ENCODE measurements around the gene SETD3.
A peak's percentile ranks its signal among the peaks of the same experiment; 100 is the strongest.

The SETD3 gene

DNA sequence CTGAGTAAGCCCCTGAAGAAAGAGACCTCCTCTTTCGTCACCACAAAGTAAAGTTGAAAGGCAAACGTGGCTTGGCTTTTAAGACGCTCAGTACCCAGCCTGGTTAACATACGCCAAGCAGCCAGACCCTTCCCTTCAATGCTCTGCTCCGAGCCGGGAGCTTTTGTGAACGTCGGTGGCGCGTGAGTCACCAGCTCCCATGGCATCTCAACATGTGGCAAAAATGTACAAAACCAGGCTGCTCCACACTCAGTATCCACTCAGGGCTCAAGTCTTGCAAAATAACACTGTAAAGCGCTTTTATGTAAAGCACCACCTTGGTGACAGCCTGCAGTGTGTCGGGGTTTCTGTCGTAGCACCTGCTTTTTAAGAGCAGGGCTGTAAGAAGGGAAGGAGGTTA is 89.0 kb downstream of the SETD3 start:
- ChIA-PET POLR2A (no interaction called here), CTCF (interaction anchor here (1.2 to 12.0 kb wide), 3 partner anchors 11 to 21 kb away, joined by 4 to 285 read pairs (median 83); no protein-coding TSS in a partner anchor)
- no peak for DNase-seq (ENCODE audit: extremely low spot score)
- TF ChIP-seq, protein P1, sequence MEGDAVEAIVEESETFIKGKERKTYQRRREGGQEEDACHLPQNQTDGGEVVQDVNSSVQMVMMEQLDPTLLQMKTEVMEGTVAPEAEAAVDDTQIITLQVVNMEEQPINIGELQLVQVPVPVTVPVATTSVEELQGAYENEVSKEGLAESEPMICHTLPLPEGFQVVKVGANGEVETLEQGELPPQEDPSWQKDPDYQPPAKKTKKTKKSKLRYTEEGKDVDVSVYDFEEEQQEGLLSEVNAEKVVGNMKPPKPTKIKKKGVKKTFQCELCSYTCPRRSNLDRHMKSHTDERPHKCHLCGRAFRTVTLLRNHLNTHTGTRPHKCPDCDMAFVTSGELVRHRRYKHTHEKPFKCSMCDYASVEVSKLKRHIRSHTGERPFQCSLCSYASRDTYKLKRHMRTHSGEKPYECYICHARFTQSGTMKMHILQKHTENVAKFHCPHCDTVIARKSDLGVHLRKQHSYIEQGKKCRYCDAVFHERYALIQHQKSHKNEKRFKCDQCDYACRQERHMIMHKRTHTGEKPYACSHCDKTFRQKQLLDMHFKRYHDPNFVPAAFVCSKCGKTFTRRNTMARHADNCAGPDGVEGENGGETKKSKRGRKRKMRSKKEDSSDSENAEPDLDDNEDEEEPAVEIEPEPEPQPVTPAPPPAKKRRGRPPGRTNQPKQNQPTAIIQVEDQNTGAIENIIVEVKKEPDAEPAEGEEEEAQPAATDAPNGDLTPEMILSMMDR (IDR thresholded peaks at IDR 0.05; ENCODE audit: control extremely low read depth, extremely low read depth, low read depth, missing control alignments) = no peak

DNA sequence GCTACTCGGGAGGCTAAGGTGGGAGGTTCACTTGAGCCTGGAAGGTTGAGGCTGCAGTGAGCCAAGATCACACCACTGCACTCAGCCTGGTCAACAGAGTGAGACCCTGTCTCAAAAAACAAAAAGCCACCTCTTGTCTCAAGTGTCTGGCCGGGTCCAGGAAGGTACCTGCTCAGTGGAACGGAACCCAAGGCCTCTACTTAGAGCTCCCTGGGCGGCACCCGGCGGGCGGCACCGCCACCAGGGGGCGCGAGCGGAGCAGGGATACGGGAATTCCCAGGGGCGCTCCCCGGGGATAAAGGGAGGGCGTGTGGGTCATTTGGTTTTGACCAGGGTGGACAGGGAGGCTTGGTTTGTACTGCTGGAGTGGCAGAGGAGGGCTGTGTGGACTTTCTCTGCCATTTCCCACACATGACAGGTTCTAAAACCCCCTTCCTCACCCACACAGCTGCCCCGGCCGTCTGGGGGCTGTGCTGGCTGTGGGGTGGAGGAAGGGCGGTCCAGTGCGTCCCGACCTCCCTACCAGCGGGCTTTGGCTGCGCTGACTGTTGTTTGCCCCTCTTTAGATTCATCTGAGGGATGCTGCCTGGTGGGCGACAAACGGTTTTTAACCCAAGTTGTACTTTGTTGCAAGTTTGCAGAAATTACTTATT is 91.4 kb downstream of the SETD3 start:
- ChIA-PET CTCF (interaction anchor here (0.6 to 12.0 kb wide), 19 partner anchors 9 to 497 kb away, joined by 3 to 285 read pairs (median 5); no protein-coding TSS in a partner anchor), POLR2A (no interaction called here)
- peak; percentile 76 for DNase-seq (ENCODE audit: extremely low spot score)
- TF ChIP-seq, protein P1 (IDR thresholded peaks at IDR 0.05; ENCODE audit: control extremely low read depth, extremely low read depth, low read depth, missing control alignments) = peak; percentile 73

DNA sequence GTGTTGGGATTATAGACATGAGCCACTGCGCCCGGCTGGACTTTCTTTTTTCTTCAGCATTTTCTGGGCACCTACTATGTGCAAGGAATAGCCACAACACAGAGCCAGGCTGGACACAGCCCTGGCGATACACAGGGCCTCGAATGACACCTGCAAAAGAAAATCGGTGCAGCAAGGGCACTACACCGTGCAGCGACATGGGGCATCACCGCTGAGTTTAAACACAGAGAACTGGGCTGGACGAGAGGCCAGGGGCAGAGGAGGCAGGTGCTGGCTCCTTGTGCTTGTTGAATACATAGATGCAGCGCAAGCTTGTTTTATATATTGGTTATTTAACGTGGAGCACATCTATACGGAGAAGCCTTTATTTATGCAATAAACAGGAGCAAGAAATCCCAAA is 92.4 kb downstream of the SETD3 start:
- DNase-seq (ENCODE audit: extremely low spot score) = no peak
- TF ChIP-seq, protein P1 (IDR thresholded peaks at IDR 0.05; ENCODE audit: control extremely low read depth, extremely low read depth, low read depth, missing control alignments) = no peak
- CTCF ChIA-PET = interaction anchor here (0.9 to 12.0 kb wide), 12 partner anchors 10 to 498 kb away, joined by 3 to 285 read pairs (median 6); no protein-coding TSS in a partner anchor
- POLR2A ChIA-PET = no interaction called here

DNA sequence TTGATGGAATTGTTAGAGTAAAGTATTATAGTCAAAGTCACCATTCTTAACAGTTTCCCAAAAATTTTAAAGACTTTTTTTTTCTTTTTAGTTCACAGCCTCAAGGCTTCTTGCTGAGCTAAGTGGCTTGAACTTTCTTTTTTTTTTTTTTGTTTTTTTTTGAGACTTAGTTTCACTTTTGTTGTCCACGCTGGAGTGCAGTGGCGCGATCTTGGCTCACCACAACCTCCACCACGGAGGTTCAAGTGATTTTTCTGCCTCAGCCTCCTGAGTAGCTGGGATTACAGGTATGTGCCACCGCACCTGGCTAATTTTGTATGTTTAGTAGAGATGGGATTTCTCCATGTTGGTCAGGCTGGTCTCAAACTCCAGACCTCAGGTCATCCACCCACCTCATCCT is 92.8 kb downstream of the SETD3 start:
- CTCF ChIA-PET = interaction anchor here (1.7 to 12.0 kb wide), 3 partner anchors 15 to 36 kb away, joined by 3 to 285 read pairs (median 83); no protein-coding TSS in a partner anchor
- TF ChIP-seq, protein P1 (IDR thresholded peaks at IDR 0.05; ENCODE audit: control extremely low read depth, extremely low read depth, low read depth, missing control alignments) = no peak
- no peak for DNase-seq (ENCODE audit: extremely low spot score)
- POLR2A ChIA-PET = no interaction called here

DNA sequence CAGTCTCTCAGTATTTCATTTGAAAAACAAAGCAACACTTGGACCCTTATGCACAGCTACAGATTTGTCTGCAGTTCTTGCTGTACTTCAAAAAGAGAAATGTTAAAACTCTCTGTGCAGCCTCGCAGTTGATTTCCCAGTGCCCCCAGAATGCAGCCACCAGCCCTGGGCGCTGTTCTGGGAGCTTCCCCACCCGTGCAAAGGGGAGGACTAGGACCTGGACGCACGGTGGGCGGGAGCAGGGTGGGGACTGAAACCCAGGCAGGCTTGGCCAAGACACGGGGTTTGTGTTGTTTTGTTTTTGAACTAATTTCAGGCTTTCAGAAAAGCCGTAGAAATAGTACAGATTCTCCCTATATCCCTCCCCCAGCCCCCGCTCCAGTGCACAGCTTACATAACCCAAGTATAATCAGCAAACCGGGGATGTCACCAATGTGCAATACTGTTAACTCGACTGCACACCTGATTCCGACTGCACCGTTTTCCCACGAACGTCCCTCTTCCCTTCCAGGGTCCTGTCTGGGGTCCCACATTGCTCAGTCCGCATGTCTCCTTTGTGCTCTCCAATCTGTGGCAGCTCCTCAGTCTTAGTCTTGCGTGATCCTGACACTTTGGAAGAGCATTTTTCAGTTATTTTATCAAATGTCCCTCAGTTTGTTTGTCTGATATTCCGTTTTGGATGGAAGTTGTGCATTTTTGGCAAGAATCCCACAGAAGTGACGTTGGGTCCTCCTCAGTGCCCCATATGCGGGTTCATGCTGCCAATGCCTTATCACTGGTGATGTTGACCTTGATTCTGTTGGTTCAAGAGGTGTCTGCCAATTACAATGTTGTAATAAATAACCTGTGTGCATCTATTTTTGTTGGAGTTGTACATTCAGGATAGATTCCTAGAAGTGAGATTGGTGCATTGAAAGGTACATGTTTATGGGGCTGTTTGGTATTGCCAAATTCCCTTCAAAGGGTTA is 95.9 kb downstream of the SETD3 start:
- TF ChIP-seq, protein P1 (IDR thresholded peaks at IDR 0.05; ENCODE audit: control extremely low read depth, extremely low read depth, low read depth, missing control alignments) = no peak

More for the DNA sequence above, 95.9 kb downstream of the SETD3 start:
- ChIA-PET POLR2A (no interaction called here), CTCF (interaction anchor here (0.7 to 1.8 kb wide), 4 partner anchors 9 to 64 kb away, joined by 3 to 5 read pairs (median 4); no protein-coding TSS in a partner anchor)
- no peak for DNase-seq (ENCODE audit: extremely low spot score)

All from GM10248 (cell line).